CD4-positive, alpha-beta memory T cell (primary cell): ENCODE results near the gene ZFYVE28. TPM values are rescaled to one million over a fixed set of nuclear protein-coding genes. Genes with fewer than 3 reads are reported as not detected.

Source experiments
- CTCF ChIA-PET: fragments of 350-600 bp; sonication (Branson Sonifier 250); formaldehyde crosslinking; loops from one replicate; lab custom pipeline; 2021; ENCODE audit warnings: inconsistent platforms; ENCODE audit not compliant: partially characterized antibody; lab: Charles Lee
- POLR2A ChIA-PET: fragments of 350-600 bp; sonication (Branson Sonifier 250); formaldehyde crosslinking; loops from one replicate; lab custom pipeline; 2021; ENCODE audit not compliant: partially characterized antibody; lab: Charles Lee
- DNase-seq, 5 donors: peaks; one replicate each; pipeline versions ENCODE4 v3.0.0 to v3.0.0-alpha.2; 2020 to 2022; ENCODE audit warnings: mixed read lengths in 1 of 5
- H3K27ac ChIP-seq: one replicate; pipeline ENCODE4 v1.7.0; 2013; ENCODE audit warnings: low read depth, low read length
- H3K27me3 ChIP-seq: 2 replicates; pipeline ENCODE4 v1.7.0; 2013; ENCODE audit warnings: mild to moderate bottlenecking, low read length, moderate library complexity; ENCODE audit not compliant: insufficient read depth
- H3K36me3 ChIP-seq: 2 replicates; pipeline ENCODE4 v1.7.0; 2013; ENCODE audit warnings: mild to moderate bottlenecking, low read length, moderate library complexity; ENCODE audit not compliant: insufficient read depth
- H3K4me1 ChIP-seq: 2 replicates; pipeline ENCODE4 v1.7.0; 2013; ENCODE audit warnings: mild to moderate bottlenecking, low read length, moderate library complexity; ENCODE audit not compliant: insufficient read depth
- H3K4me3 ChIP-seq, 2 donors: one replicate each; pipeline ENCODE4 v1.7.0; 2013; ENCODE audit warnings: low read length in 2 of 2, mild to moderate bottlenecking in 1 of 2
- H3K9me3 ChIP-seq, 2 donors: one replicate each; pipeline ENCODE4 v1.7.0; 2013; ENCODE audit warnings: low read length in 2 of 2, control low read depth in 1 of 2; ENCODE audit not compliant: control insufficient read depth in 1 of 2
- H3K27ac Mint-ChIP-seq, 7 donors: one replicate each; pipeline ENCODE4 v1.8.0; 2020 to 2021; ENCODE audit warnings: mixed read lengths in 7 of 7, mild to moderate bottlenecking in 6 of 7, inconsistent platforms in 3 of 7, moderate library complexity in 3 of 7
- H3K27me3 Mint-ChIP-seq, 2 donors: one replicate each; pipeline ENCODE4 v1.8.0; 2020 to 2021; ENCODE audit warnings: mixed read lengths in 2 of 2
- H3K36me3 Mint-ChIP-seq, 2 donors: one replicate each; pipeline ENCODE4 v1.8.0; 2020 to 2021; ENCODE audit warnings: mixed read lengths in 2 of 2, inconsistent platforms in 1 of 2, mild to moderate bottlenecking in 1 of 2
- H3K4me1 Mint-ChIP-seq, 4 donors: one replicate each; pipeline ENCODE4 v1.8.0; 2020 to 2021; ENCODE audit warnings: mixed read lengths in 4 of 4, mild to moderate bottlenecking in 1 of 4
- H3K4me3 Mint-ChIP-seq, 8 donors: one replicate each; pipeline ENCODE4 v1.8.0; 2020 to 2021; ENCODE audit warnings: mixed read lengths in 8 of 8, mild to moderate bottlenecking in 7 of 8, moderate library complexity in 6 of 8, inconsistent platforms in 3 of 8
- H3K9me3 Mint-ChIP-seq, 8 donors: one replicate each; pipeline ENCODE4 v1.8.0; 2020 to 2021; ENCODE audit warnings: mixed read lengths in 8 of 8, mild to moderate bottlenecking in 5 of 8, inconsistent platforms in 3 of 8, moderate library complexity in 1 of 8
- intact Hi-C: fragments of 100-400 bp; cut with micrococcal nuclease; formaldehyde crosslinking; loops from one replicate; pipeline ENCODE4 v1.15.1; 2023
- polyA plus RNA-seq, 2 donors: library from polyadenylated mRNA; unstranded; fragments of 300-500 nt; fragmentation: Illumina TruSeq; gene quantifications; one replicate each; pipeline ENCODE4 v1.2.3, GENCODE V29; 2021
- total RNA-seq, 2 experiments: library from RNA; stranded (reverse); gene quantifications; one replicate each; pipeline ENCODE4 v1.2.3, GENCODE V29; 2021

Gene ZFYVE28
- total and polyA plus RNA-seq, 4 experiments from 2014 or later: 13.1 to 31.8 (median 23.8) TPM

- peak overlapping the region in 2 of 7 donors; percentile 11 to 70 for H3K27ac Mint-ChIP-seq
- no peaks in the 10 kb centered on the region for H3K9me3 Mint-ChIP-seq
- intact Hi-C loops: no loop called here
- Histone ChIP-seq H3K4me3 (no peak overlapping the region), H3K36me3 (no peaks in the 10 kb centered on the region), H3K4me1 (no peaks in the 10 kb centered on the region), H3K9me3 (no peaks in the 10 kb centered on the region), H3K27me3 (no peaks in the 10 kb centered on the region), H3K27ac (no peak overlapping the region)
- no peak overlapping the region for H3K4me3 Mint-ChIP-seq
- H3K27me3 Mint-ChIP-seq: no peaks in the 10 kb centered on the region
- H3K36me3 Mint-ChIP-seq: peaks cover 14 to 17% of the 10 kb centered on the region in 2 donors
- H3K4me1 Mint-ChIP-seq: peaks cover 9 to 23% (median 17%) of the 10 kb centered on the region in 4 donors
- ChIA-PET CTCF (no interaction called here), POLR2A (no interaction called here)
- DNase-seq: no peak
Observed at GRCh38 chr4:2377241-2377640, 41.2 kb downstream of the ZFYVE28 start.

GRCh38 chr4:2375427-2375826 is 43.0 kb downstream of the ZFYVE28 start:
- Histone ChIP-seq H3K36me3 (peaks cover 9% of the 10 kb centered on the region), H3K27me3 (no peaks in the 10 kb centered on the region), H3K9me3 (no peaks in the 10 kb centered on the region), H3K27ac (no peak overlapping the region), H3K4me3 (no peak overlapping the region), H3K4me1 (no peaks in the 10 kb centered on the region)
- ChIA-PET POLR2A (no interaction called here), CTCF (no interaction called here)
- H3K27me3 Mint-ChIP-seq: no peaks in the 10 kb centered on the region
- H3K36me3 Mint-ChIP-seq: peaks cover 15 to 17% of the 10 kb centered on the region in 2 donors
- H3K4me3 Mint-ChIP-seq: no peak overlapping the region
- peak overlapping the region in 1 of 7 donors; percentile 12 for H3K27ac Mint-ChIP-seq
- H3K4me1 Mint-ChIP-seq: peaks cover 5 to 17% (median 12%) of the 10 kb centered on the region in 4 donors
- H3K9me3 Mint-ChIP-seq: no peaks in the 10 kb centered on the region
- no peak for DNase-seq
- intact Hi-C loops: no loop called here

- ChIA-PET POLR2A (no interaction called here), CTCF (no interaction called here)
- Mint-ChIP-seq H3K4me1 (peaks cover 3 to 14% (median 9%) of the 10 kb centered on the region in 4 donors), H3K36me3 (peaks cover 22 to 28% of the 10 kb centered on the region in 2 donors), H3K9me3 (peaks cover 0 to under 1% (median 0%) of the 10 kb centered on the region in 8 donors), H3K4me3 (no peak overlapping the region), H3K27me3 (no peaks in the 10 kb centered on the region), H3K27ac (peak overlapping the region in 2 of 7 donors; percentile 24 to 42)
- no peaks in the 10 kb centered on the region for H3K27me3 ChIP-seq
- no peaks in the 10 kb centered on the region for H3K4me1 ChIP-seq
- no peak for DNase-seq
- H3K27ac ChIP-seq: no peak overlapping the region
- H3K36me3 ChIP-seq: peaks cover 9% of the 10 kb centered on the region
- intact Hi-C loops: no loop called here
- no peaks in the 10 kb centered on the region for H3K9me3 ChIP-seq
- no peak overlapping the region for H3K4me3 ChIP-seq
Observed at GRCh38 chr4:2373532-2373931, 44.9 kb downstream of the ZFYVE28 start.

- no peak overlapping the region for H3K4me3 ChIP-seq
- ChIA-PET POLR2A (no interaction called here), CTCF (no interaction called here)
- no peaks in the 10 kb centered on the region for H3K4me1 ChIP-seq
- Mint-ChIP-seq H3K27me3 (no peaks in the 10 kb centered on the region), H3K36me3 (peaks cover 20 to 28% of the 10 kb centered on the region in 2 donors), H3K9me3 (peaks cover 0 to 4% (median 0%) of the 10 kb centered on the region in 8 donors), H3K4me3 (no peak overlapping the region), H3K27ac (peak overlapping the region in 1 of 7 donors; percentile 29), H3K4me1 (peaks cover 0 to 13% (median 4%) of the 10 kb centered on the region in 4 donors)
- DNase-seq: no peak
- no peaks in the 10 kb centered on the region for H3K27me3 ChIP-seq
- H3K27ac ChIP-seq: no peak overlapping the region
- intact Hi-C loops: no loop called here
- H3K9me3 ChIP-seq: no peaks in the 10 kb centered on the region
- peaks cover 9% of the 10 kb centered on the region for H3K36me3 ChIP-seq
Observed at GRCh38 chr4:2372488-2373030, 45.9 kb downstream of the ZFYVE28 start.

GRCh38 chr4:2371765-2372487 is 46.5 kb downstream of the ZFYVE28 start:
- intact Hi-C loops: no loop called here
- Mint-ChIP-seq H3K9me3 (peaks cover 0 to 4% (median 0%) of the 10 kb centered on the region in 8 donors), H3K27ac (peak overlapping the region in 2 of 7 donors; percentile 2 to 29), H3K4me3 (no peak overlapping the region), H3K4me1 (peaks cover under 1 to 13% (median 3%) of the 10 kb centered on the region in 4 donors), H3K27me3 (no peaks in the 10 kb centered on the region), H3K36me3 (peaks cover 19 to 28% of the 10 kb centered on the region in 2 donors)
- H3K4me1 ChIP-seq: no peaks in the 10 kb centered on the region
- no peak overlapping the region for H3K27ac ChIP-seq
- CTCF ChIA-PET: no interaction called here
- H3K36me3 ChIP-seq: peaks cover 9% of the 10 kb centered on the region
- no peak for DNase-seq
- no peaks in the 10 kb centered on the region for H3K9me3 ChIP-seq
- POLR2A ChIA-PET: no interaction called here
- no peak overlapping the region for H3K4me3 ChIP-seq
- no peaks in the 10 kb centered on the region for H3K27me3 ChIP-seq

GRCh38 chr4:2370597-2371320 is 47.7 kb downstream of the ZFYVE28 start:
- H3K27ac ChIP-seq: no peak overlapping the region
- peaks cover 9% of the 10 kb centered on the region for H3K36me3 ChIP-seq
- H3K27me3 ChIP-seq: no peaks in the 10 kb centered on the region
- no peak for DNase-seq
- Mint-ChIP-seq H3K9me3 (peaks cover 0 to 4% (median 0%) of the 10 kb centered on the region in 8 donors), H3K27ac (peak overlapping the region in 1 of 7 donors; percentile 53), H3K36me3 (peaks cover 19 to 28% of the 10 kb centered on the region in 2 donors), H3K4me3 (no peak overlapping the region), H3K4me1 (peaks cover 1 to 13% (median 9%) of the 10 kb centered on the region in 4 donors), H3K27me3 (no peaks in the 10 kb centered on the region)
- intact Hi-C loops: no loop called here
- CTCF ChIA-PET: no interaction called here
- H3K4me3 ChIP-seq: no peak overlapping the region
- POLR2A ChIA-PET: no interaction called here
- H3K4me1 ChIP-seq: no peaks in the 10 kb centered on the region
- no peaks in the 10 kb centered on the region for H3K9me3 ChIP-seq
